Skeletal muscle cell (primary cell): ENCODE measurements around the gene SLAMF7.
"Not testable (repeated sequence)": the region's sequence is repeated elsewhere in the genome, so short reads cannot be mapped to it uniquely, and the experiment has no call there.

Source experiments
- DNase-seq: peaks from one replicate; pipeline ENCODE4 v3.0.0-alpha.2; 2010; ENCODE audit warnings: low read depth
- H3K4me3 ChIP-seq: 2 replicates; pipeline ENCODE4 v1.5.1; 2011; ENCODE audit warnings: low read depth, mild to moderate bottlenecking, control low read depth, low read length, moderate library complexity

SLAMF7 gene

GRCh38 chr1:160739098-160739511 is at the start of gene SLAMF7:
Gene SLAMF7 (plus strand): TSS chr1:160739247. CDS start chr1:160739302, 55 bp downstream.
- DNase-seq, result no peak
- no peak within 1 kb of the TSS for H3K4me3 ChIP-seq

- H3K4me3 ChIP-seq, DNase-seq: not testable (repeated sequence)
These were observed 46.7 kb upstream of the SLAMF7 start for GRCh38 chr1:160692390-160692789.

DNA sequence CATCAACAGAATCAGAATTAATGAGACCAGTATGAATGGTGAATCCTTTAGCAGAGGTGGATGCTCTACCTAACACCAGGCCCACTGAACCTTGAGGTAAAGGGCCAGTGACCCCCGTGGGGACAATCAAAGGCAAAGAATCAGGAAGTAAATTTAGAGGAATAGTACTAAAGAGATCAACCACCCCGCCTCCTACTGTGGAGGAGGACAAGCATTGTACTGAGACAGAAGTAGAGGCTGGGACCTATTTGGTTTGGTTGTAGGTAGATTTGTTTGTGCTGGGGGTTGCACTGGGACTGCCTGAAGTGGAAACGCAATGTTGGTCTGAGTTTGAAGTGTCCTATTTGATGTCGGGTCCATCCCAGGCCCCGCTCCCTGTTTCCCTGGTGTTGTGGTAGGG is 36.9 kb upstream of the SLAMF7 start:
- no peak overlapping the region for H3K4me3 ChIP-seq
- no peak for DNase-seq

DNA sequence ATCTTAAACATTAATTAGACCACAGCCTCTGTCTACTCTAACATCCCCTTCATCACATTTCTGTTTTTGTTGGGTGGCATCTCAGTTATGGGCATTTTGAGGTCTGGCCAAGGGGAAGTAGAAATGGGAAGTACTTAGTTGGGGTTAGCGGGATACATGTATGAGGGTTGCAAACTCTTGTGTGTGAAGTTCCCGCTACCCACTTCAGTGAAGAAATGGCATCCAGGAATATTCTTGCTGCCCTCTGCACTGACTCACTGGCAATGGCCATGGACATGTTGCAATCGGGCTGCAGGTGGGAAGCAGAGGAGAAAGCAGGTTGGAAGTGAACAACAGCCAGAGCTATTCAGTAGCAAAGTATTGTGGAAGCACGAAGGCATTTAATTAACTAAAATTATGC is 34.8 kb upstream of the SLAMF7 start:
- no peak overlapping the region for H3K4me3 ChIP-seq
- DNase-seq, result no peak

GRCh38 chr1:160705212-160705621 is 33.8 kb upstream of the SLAMF7 start:
- not testable (repeated sequence) for DNase-seq, H3K4me3 ChIP-seq

GRCh38 chr1:160705742-160706141 is 33.3 kb upstream of the SLAMF7 start:
- no peak overlapping the region for H3K4me3 ChIP-seq
- DNase-seq, result no peak

DNA sequence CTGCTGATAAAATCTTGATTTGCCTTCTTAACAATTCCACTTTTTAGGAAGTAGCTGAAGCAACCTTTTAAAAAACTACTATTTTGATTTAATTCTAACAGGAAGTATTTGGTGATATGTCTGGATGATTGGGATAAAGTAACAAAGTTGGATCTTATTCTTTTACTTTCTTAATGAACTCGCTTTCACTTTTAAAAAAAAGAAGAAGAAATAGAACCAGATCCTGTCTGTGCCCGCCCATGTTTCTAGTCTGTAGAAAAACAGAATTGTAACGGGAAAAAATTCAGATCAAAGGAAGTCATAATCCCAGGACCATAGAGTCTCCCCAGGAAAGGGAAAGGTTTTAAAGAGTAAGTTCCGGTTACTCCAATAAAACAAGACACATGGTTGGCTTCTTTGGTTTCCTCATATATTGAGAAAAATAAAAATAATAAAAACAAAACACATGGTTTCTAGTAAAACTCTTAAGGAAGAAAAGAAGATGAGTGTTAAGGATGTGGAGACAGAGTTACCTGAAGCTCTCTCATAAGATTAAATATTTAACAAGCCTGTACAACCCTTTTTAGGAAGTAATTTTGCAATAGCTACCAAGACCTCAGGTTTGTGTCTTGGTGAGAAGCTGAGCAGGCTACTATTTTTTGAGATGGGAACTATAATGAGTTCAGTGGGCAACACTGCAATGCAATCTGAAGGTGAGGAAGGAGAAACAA is 32.4 kb upstream of the SLAMF7 start:
- no peak for DNase-seq
- no peak overlapping the region for H3K4me3 ChIP-seq

- H3K4me3 ChIP-seq, result no peak overlapping the region
- DNase-seq, result no peak
These were observed 31.6 kb upstream of the SLAMF7 start for GRCh38 chr1:160707236-160708064.

DNA sequence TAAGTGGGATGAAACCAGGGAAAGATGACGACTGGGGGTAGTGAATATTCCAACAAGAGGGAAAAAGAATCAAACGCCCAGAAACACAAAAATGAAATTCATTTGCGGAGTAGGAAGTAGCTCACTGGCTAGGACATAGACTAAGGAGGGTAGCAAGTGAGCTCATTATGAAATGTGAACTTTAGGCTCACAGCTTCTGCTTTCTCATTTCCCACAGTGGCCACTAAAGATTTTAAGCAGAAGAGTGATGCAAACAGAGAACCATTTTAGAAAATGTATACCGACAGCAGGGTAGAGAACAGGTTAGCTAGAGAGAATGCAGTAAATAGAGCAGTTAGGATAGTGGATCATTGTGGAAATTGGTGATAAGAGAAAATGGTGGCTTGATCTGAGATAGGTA is 30.9 kb upstream of the SLAMF7 start:
- DNase-seq, result no peak
- no peak overlapping the region for H3K4me3 ChIP-seq

DNA sequence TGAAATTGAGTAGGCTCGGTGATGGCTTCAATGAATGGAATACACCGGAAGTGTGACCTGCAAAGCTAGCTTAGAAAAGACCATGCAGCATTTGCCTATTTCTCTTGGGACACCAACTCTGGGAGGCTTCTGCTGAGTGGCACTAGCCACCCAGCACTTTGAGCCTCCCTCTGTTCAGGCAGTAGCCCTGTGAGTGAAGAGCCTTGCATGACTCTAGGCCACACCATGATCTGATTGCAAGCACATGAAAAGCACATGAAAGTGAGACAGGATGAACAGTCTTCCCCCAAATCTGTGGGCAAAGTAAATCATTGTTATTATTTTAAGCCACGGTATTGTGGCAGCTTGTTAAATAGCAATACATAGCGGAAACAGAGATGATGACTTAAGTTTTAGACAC is 30.2 kb upstream of the SLAMF7 start:
- DNase-seq, result no peak
- no peak overlapping the region for H3K4me3 ChIP-seq

GRCh38 chr1:160709715-160710114 is 29.3 kb upstream of the SLAMF7 start:
- no peak overlapping the region for H3K4me3 ChIP-seq
- no peak for DNase-seq

DNA sequence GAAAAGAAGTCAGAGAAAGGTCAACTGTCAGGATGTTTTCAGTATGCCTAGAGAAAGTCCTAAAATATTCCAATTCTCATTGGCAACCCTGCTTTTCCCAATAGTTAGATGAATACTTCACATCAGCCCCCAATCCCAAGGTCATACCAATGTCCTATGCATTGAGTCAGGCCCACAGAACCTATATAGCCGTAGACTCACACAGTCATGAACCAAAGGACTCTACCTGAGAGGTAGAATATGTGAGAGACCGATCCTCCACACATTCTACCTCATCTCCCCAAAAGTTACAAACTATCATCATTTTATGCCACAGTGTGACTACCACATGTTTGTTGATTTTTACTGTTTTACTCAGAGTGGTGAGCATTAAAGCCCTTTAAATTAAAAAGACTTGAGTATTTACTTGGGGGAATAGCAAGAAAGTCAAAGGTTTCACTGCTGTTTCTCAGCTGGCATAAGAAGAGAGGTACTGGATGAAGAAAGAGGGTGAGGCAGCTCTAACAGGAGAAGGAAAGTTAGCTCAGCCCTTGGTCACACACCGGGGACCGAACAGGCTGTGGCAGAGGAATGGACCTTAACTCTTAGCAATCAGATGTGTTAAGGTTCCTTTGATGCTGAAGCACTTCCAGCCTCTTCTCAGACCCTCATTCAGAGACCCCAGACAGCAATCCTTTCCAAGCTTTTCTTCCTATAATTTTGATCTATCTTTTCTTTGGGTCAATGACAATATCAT is 28.4 kb upstream of the SLAMF7 start:
- H3K4me3 ChIP-seq, result no peak overlapping the region
- no peak for DNase-seq

DNA sequence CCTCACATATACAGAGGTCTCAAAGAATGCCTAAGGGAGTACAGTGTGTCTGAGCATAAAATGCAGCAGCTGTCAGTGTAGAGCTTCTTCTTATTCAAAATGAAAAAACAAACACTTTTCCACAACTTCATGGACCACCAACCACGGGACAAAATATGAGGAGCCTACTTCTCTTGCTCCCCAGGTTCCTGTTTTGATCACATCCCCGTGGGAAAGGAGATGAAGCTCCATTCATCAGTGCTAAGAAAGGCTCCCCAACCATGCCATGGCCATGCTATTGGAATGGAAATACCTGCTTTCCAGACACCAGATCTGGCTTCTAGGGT is 27.8 kb upstream of the SLAMF7 start:
- no peak for DNase-seq
- no peak overlapping the region for H3K4me3 ChIP-seq

DNA sequence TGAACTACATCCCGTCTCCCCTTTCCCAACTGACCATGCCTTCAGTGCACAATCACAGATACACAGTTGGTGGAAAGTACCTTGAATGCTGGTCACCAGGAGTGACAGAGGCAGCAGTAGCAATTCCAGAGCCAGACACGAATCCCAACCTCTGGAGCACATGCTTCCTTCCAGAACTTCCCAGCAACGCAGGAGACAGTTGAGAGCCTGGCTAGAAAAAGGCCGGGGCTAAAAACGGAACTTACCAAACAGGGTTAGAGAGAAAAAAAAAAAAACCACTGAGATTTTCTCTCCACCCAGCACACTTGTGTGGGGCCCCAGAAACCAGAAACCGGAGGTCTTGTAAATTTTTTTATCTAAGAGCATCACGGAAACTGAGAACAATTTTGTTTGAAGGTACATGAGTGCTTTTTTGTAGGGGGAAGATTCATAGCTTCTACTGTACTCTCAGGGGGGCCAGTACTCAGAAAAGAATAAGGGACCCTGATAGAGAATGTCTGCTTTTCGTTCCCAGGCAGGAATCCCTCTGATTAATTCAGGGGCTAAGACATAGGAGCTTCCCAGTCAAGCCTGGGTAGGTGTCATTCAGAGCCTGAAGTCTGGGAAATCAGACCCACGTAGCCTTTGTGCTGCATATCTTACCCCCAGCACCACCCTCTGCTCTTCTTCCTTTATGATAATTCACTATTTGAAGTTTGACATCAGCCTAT is 27.3 kb upstream of the SLAMF7 start, which contains the start of gene CD48:
CD48 (minus strand) TSS at position 221 of the 710 bp plus-strand sequence; CDS start at position 162, 59 bp downstream.
- DNase-seq, result no peak
- no peak within 1 kb of the TSS for H3K4me3 ChIP-seq

DNA sequence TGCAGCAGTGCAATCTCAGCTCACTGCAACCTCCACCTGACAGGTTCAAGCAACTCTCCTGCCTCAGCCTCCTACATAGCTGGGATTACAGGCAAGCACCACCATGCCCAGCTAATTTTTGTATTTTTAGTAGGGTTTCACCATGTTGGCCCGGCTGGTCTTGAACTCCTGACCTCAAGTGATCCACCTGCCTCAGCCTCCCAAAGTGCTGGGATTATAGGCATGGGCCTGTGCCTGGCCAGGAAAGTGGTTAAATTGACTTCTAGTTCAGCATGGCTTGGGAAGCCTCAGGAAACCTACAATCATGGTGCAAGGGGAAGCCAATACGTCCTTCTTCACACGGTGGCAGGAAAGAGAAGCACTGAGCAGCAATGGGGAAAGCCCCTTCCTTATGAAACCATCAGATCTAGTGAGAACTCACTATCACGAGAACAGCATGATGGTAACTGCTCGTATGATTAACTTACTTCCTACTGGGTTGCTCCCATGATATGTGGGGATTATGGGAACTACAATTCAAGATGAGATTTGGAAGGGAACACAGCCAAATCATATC is 26.4 kb upstream of the SLAMF7 start:
- DNase-seq, H3K4me3 ChIP-seq: not testable (repeated sequence)

GRCh38 chr1:160713161-160713560 is 25.9 kb upstream of the SLAMF7 start:
- no peak overlapping the region for H3K4me3 ChIP-seq
- no peak for DNase-seq

DNA sequence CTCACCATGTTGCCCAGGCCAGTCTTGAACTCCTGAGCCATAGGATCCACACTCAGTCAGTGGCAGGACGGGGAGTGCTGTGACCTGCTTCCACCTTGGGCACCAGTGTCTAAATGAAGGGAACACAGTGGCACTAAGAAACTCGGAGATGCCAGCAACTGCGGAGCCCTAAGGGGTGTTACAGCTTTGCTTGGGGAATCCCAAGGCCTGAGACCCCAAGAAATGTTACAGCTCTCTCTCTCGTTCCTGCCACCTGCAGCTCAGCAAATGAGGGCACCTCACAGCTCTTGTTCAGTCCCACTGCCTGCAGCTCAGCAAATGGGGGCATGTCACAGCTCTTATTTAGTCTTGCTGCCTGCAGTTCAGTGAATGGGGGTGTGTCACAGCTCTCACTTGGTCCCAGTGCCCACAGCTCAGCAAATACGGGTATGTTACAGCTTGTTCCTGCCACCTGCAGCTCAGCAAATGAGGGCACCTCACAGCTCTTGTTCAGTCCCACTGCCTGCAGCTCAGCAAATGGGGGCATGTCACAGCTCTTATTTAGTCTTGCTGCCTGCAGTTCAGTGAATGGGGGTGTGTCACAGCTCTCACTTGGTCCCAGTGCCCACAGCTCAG is 24.9 kb upstream of the SLAMF7 start:
- not testable (repeated sequence) for H3K4me3 ChIP-seq

DNA sequence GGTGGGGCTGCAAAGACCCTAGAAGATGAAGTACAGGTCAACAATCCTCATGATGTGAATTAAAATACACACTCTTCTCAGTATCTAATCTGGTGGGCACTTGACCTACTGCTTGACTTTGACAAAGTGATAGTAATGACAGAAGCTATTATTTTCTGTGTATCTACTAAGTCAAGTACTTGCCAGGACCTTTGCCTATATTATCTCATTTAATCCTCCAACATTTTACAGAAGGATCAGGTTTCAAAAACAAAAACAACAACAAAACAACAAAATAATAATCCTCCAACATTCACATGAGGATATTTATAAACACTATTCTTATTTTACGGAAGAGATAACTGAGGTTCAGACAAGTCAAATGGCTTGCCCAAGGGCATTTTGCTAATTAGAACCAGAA is 23.0 kb upstream of the SLAMF7 start:
- H3K4me3 ChIP-seq, result no peak overlapping the region
- DNase-seq, result no peak

More for the DNA sequence above, 24.9 kb upstream of the SLAMF7 start:
- not testable (repeated sequence) for DNase-seq

DNA sequence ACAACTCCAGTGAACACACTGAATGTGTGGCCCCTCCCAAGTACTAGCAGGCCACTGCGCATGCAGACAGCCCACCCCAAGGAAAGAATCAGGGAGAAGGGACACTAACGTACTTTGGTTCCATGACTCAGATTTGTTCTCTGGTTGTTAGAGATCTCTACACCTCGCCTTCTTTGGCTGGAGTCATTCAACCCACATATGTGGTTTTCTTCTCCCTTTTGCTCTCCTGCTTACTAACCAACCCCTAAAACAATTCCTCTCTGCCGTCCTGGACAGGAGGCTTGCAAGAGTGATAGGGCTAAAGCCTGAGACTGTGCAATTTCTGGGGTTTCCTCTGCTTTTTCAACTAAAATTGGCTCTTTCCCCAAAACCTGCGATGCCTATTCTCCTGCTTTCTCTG is 21.7 kb upstream of the SLAMF7 start:
- no peak for DNase-seq
- no peak overlapping the region for H3K4me3 ChIP-seq
